Non-pigmented ciliary epithelial cell (primary cell): Measurements from ENCODE around the gene CCDC14.
"Not testable (repeated sequence)": the region's sequence is repeated elsewhere in the genome, so short reads cannot be mapped to it uniquely, and the experiment has no call there.

ENCODE experiments used
- DNase-seq: peaks from one replicate; pipeline ENCODE4 v3.0.0-alpha.2; 2010; ENCODE audit warnings: low read depth

The CCDC14 gene

DNA sequence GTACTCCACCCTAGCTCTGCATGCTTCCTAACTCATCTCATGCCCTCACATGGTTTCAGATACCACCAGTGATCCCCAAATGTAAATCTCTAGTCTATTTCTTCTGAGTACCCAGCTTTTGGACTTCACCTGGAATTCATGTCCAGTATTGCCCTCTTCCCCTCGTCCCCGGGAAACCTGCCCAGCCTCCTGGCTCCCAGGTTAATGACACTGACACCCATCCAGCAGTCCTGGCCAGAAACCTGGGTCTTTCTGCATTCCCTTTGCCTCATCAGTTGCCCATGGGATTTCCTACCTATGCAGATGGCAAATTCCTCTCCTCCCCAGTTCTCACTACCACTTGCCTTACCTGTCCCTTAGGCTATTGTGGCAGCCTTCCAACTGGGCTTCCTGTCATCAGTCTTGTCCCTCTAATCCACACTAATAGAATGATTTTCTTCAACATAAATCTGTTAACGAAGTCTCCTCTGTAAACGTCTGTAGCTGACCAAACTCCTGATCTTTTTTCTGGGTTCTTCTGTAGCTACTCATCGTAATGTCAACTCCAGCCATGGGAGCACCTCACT lies 61.6 kb downstream of the CCDC14 start:
- no peak for DNase-seq

DNA sequence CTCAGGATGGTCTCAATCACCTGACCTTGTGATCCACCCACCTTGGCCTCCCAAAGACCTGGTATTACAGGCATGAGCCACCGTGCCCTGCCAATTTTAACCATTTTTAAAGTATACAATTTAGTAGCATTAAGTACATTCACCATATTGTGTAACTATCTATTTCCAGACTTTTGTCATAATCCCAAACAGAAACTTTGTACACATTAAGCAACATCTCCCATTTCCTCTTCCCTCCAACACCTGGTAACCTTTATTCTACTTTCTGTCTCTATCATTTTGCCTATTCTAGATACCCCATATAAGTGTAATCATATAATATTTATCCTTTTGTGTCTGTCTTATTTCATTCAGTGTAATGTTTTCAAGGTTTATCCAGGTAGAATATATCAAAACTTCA lies 68.0 kb downstream of the CCDC14 start:
- no peak for DNase-seq

DNA sequence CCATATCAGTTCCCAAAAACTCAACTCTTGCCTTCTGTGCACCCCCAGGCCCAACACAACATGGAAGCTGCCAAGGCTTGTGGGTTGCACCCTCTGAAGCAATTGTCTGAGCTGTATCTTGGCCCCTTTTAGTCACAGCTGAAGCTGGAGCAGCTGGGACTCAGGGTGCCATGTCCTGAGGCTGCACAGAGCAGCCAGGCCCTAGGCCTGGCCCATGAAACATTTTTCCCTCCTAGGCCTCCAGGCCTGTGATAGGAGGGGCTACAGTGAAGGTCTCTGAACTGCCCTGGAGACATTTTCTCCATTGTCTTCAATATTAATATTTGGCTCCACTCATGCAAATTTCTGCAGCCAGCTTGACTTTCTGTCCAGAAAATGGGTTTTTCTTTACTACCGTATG lies 68.8 kb downstream of the CCDC14 start:
- no peak for DNase-seq

DNA sequence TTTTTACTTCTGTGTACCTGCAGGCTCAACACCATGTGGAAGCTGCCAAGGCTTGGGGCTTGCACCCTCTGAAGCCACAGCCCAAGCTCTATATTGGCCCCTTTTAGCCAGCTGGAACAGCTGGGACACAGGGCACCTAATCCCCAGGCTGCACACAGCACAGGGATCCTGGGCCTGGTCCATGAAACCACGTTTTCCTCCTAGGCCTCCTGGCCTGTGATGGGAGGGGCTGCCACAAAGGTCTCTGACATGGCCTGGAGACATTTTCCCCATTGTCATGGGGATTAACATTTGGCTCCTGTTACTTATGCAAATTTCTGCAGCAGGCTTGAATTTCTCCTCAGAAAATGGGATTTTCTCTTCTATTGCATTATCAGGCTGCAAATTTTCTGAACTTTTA lies 70.0 kb downstream of the CCDC14 start:
- not testable (repeated sequence) for DNase-seq

DNA sequence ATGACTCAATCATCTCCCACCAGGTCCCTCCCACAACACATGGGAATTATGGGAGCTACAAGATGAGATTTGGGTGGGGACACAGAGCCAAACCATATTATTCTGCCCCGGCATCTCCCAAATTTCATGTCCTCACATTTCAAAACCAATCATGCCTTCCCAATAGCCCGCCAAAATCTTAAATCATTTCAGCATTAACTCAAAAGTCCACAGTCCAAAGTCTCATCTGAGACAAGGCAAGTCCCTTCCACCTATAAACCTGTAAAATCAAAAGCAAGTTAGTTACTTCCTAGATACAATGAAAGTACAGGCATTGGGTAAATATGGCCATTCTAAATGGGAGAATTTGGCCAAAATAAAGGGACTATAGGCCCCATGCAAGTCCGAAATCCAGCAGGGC lies 70.9 kb downstream of the CCDC14 start:
- DNase-seq = not testable (repeated sequence)

DNA sequence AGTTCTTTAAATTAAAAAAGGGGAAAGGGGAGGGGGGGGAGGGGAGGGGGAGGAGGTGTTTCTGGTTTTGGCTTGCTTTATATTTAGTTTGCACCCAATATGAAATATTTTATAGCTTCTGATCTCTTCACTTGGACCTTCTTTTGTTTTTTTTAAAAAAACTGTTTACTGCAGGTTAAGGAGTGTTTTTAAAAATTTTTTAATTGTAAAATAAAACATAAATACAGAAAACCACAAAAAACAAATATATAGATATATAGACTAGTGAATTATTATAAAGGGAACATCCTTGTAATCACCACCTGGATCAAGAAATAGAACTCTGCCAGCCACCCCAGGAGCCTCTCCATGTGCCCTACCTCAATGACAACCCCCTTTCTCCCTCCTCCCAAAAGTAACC lies 76.0 kb downstream of the CCDC14 start:
- DNase-seq = no peak

DNA sequence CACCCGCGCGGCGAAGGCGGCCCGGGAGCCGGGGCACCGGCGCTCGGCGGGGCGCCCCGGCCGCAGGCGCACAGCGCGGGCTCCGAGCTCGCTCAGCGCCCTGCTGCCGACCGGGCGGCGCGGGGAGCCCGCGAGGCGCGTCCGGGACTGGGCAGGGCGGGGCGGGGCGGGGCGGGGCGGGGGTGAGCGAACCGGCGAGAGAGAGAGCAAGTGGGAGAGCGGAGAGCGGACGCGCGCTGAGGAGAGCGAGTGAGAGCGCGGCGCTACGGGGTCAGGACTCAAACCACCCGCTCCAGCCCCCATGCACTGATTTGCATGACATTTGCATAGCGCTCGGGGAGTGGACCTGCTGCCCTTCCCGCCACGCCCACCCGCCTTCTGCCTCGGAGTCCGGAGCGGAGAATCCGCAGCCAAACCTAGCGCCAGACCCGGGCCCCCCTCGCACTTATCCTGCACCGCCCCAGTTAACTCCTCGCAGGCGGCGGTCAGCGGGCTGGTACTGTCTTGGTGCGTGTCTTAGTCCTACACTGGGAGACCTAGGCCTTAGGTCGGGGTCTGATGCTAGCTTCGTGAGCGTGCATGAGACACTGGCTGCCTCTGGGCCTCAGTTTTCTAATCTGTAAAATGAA lies 76.7 kb downstream of the CCDC14 start, which contains the start of gene MYLK:
Gene MYLK (minus strand): TSS at position 130 of the 629 bp plus-strand sequence. CDS start 90,491 bp downstream, outside the sequence.
- peak; percentile 78 for DNase-seq

DNA sequence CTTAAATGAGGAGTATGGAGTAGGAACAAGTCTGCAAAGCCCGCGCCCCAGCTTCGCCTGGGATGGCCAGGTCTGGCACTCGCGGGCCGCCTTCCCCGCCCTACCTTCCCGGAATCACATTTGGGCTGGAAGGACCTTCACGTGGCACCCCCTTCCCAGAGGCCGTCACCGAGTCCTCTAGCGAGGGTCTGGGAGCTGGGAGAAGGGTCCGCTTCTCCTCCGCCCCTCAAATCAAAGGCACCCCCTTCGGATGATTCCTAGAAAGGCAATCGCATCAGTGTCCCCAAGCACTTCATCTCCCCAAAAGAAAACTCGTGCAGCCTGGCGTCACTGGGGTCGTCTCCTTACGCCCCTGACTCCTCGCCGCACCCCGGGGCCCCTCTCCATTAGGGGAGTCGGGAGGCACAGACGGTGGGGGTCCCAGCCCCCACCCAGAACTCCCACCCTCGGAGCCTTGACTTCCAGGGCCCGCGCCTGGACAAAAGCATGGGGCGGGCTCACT lies 77.3 kb downstream of the CCDC14 start:
- no peak for DNase-seq

DNA sequence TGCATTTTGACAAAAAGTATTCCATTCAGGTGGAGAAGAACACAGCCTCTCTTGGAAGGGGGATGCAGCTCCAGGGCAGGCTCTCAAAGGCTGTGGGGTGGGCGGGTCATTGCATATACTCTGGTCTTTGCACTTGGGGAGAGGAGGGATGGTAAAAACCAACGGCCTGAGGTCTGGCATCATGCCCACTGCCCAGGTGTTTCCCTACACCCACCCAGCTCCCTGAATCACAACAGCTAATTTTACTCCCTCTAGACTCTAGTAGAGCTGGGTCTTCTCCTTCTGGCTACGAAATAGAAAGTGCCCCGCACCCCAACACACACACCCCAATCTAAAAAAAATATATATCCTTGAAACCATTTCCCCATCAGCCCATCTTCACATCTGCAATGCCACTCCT lies 77.9 kb downstream of the CCDC14 start:
- no peak for DNase-seq

DNA sequence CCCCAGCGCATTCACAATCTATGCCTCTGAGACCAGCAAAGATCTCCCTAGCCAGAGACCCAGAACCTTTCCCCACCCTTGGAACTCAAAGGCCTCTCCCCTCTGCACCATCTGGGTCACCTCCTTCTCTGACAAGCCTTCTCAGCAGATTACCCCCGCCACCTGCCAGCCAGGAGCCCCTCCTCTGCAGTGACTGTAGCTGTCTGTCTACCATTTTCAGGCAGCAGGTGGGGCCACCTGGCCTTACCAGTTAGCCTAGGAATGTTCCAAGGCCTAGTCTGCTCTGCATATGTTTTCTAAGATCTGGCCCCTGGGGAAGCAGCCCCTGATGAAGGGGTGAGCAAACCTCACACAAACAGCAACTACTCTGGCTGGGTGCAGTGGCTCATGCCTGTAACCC lies 79.3 kb downstream of the CCDC14 start:
- no peak for DNase-seq

DNA sequence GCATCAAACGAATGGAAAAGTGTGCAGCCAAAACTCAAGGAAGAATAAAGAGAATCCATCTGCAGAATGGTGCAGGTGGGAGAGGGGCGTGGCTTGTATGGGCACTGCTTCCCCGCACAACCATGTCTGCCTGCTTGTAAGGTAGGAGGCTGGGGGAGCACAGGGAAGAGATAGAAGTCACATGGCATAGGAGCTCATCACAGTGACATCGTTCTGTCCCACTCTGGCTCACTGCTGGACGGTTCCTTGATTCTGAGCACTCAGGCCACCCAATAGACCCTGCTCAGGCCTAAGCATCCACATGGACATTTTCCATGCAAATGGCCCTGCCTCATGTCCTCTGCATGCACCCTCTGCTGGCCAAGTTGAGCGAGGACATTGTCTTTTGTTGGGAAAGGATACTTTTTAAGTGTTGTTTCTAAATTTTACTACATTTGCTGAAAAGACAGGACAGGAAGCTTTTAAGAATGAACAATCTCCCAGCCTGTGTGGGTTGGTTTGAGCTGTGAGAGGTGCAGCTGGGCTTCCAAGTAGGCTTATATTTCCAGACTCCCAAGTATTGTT lies 79.9 kb downstream of the CCDC14 start:
- no peak for DNase-seq

DNA sequence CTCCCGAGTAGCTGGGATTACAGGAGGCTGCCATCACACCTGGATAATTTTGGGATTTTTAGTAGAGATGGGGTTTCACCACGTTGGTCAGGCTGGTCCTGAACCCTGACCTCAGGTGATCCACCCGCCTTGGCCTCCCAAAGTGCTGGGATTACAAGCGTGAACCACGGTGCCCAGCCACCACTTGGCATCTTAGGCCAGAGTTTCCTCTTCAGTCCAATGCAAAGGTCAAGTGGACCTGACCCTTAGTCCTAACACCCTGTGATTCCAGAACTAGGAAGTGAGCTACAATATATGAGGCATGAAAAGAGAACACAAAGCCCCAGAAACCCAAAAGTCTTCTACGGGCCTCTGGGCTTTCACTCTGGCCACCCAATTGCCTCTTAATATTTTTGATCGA lies 82.2 kb downstream of the CCDC14 start:
- DNase-seq = no peak

DNA sequence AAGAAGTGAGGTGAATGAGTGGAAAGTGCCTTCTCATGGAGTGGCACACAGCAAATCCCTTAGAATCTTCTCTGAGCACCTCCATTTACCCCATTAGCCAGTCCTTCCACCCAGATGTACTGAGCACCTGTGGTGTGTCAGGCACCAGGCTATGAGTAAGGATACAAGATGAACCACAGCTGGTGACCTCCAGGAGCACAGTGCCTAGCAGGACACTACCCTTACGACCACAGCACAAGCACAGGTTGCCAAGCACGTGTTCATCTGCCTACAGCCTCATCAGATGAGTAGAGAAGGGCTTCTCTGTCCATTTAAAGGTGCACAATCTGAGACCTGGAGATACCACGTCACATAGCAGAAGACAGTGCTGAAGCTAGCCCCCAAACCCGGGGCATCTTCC lies 83.1 kb downstream of the CCDC14 start:
- no peak for DNase-seq

DNA sequence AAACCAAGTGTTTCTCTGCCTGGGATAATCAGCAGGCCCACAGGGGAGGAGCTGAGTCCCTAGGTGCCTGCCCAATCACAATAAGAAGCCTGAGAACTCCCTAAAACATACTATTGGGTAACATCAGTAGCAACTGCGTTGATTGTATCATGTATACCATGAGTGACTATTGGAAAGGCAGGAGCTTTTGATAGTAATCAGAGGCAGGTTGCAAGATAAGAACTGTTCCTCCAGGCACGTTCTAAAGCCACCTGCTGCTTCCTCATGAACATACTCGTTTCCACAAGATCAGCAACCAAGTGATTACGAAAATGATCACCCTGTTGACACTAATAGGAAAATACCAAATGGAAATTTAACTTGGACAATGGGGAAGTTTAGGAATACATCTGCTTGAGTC lies 83.6 kb downstream of the CCDC14 start:
- no peak for DNase-seq

DNA sequence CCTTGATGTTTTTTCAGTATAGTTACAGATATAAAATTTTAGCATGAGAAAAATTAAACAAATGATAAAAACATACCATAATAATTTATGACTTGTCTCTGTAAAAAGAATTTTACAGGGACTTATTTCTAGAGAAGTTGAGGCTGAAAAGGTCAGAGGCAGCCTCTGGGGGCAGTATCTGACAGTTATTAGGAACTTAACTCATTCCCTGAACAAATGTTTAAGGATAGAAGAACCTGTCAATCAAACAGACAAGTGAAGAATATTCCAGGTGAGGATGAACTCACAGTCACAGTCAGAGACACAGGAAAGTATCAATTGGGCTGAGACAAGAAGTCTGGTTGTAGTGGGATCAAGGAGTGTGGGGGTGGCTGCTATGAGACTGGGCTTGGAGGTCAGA lies 84.2 kb downstream of the CCDC14 start:
- no peak for DNase-seq

DNA sequence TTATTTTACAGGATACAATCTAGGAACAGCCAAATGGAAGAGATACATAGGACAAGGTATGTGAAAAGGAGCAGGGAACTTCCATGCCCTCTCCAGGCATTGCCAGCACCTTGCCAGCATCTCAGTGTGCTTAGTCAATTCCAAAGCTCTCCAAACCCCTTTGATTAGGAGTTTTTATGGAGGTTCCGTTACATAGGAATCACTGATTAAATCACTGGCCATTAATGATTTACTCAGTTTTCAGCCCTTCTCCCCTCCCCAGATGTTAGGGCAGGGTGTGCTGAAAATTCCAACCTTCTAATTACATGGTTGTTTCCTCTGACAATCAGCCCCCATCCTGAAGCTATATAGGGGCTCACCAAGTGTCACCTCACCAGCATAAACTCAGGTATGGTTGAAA lies 88.4 kb downstream of the CCDC14 start:
- DNase-seq = no peak

DNA sequence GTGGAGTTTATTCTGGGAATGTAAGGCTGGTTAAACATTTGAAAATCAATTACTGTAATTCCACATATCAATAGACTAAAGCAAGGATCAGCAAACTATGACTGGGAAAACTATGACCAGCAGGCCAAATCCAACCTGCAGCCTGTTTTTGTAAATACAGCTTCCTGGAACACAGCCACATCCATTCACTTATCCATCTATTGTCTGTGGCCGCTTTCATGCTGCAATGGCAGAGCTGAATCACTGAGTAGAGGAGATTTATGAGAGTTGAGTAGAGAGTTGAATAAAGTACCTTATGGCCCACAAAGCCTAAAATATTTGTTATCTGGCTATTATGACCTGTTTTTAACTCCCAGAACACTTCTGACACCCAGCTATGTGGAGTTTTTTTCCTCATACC lies 89.1 kb downstream of the CCDC14 start:
- no peak for DNase-seq

DNA sequence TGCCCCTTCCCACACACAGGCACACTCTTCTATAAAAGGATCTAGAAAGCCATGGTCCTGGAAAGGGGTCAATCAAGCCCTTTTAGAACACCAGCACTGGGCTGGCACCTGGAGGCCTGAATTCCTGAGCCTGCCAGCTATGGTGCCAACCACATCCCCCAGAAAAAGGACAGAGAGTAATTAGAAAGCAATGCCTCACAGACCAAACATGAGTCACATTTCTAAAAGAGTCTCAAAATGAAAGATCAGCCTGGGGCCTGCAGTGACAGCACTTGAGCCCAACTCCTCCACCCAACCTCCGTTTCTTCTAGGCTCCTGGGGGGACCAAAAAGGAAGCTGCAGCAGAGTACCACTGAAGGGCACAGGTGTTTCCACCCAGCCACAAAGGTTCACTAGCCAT lies 91.0 kb downstream of the CCDC14 start:
- no peak for DNase-seq

DNA sequence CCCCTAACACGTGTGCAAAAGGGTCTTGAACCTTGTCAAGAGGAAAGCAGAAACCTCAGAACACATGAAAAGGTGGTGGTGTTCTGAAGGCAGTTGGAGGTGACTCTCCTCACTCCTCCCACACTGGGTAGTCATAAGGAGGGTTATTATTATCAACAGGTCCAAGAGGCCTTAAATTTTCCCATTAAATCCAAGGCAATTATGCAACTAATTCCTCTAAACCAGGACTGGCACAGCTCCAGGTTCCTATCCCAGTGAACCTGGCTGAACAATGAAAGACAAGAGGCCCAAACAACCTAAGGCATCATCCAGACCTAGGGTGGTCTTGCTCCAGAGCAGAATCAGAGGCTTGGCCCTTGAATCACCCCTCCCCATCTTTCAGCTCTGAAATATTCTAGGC lies 91.9 kb downstream of the CCDC14 start:
- no peak for DNase-seq

DNA sequence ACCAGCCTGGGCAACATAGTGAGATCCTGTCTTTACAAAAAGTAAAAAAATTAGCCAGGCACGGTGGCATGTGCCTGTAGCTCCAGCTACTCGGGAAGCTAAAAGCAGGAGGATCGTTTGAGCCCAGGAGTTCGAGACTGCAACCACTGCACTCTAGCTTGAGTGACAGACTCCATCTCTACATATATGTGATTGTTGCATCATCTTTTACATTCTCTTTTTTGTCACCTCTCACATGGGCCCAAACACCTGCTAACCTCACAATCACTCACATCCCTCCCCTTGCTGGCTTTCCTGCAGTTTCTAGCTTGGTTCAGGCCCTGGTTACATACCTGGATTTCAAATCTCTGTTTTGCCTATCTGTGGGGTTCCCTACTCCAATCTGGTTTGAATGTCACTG lies 96.3 kb downstream of the CCDC14 start:
- no peak for DNase-seq
